SK-N-SH (cell line): Measurements from ENCODE around the gene SPTAN1. TPM values are rescaled to one million over a fixed set of nuclear protein-coding genes. Genes with fewer than 3 reads are reported as not detected.

Source experiments
- CTCF ChIA-PET: fragments of 300-600, 350-600 bp; formaldehyde crosslinking; extraction: SDS; loops from one replicate; lab custom pipeline; 2021; lab: Yijun Ruan, JAX
- POLR2A ChIA-PET: fragments of 350-600 bp; sonication (Branson Sonifier 250); formaldehyde crosslinking; extraction: SDS; loops from one replicate; lab custom pipeline; 2020; ENCODE audit warnings: antibody characterized with exemption, inconsistent platforms; lab: Yijun Ruan, JAX
- DNase-seq: peaks from one replicate; pipeline ENCODE4 v3.0.0; 2012
- H2AFZ ChIP-seq: fragments of 200-600 bp; sonication (generic); 2 replicates; pipeline ENCODE4 v1.8.1; 2016; ENCODE audit warnings: antibody characterized with exemption, mild to moderate bottlenecking, low read depth
- H3F3A ChIP-seq: fragments of 200-600 bp; sonication (generic); replicated peaks from 2 replicates; pipeline ENCODE3; 2016; ENCODE audit warnings: antibody characterized with exemption, mild to moderate bottlenecking; ENCODE audit not compliant: insufficient read depth
- H3K27ac ChIP-seq, 2 experiments: fragments of 200-500 bp in 1 of 2; fragments of 200-600 bp in 1 of 2; sonication (Bioruptor generic) in 1 of 2; sonication (generic), shearing (Covaris generic) in 1 of 2; 2 replicates each; pipeline versions ENCODE4 v1.5.1 to v1.6.1; 2014 to 2016; ENCODE audit warnings: low read depth in 2 of 2, inconsistent platforms in 1 of 2, low read length in 1 of 2, mild to moderate bottlenecking in 1 of 2, mixed read lengths in 1 of 2
- H3K27me3 ChIP-seq: fragments of 200-600 bp; sonication (generic), shearing (Covaris generic); 2 replicates; pipeline ENCODE4 v1.6.1; 2016; ENCODE audit warnings: mixed run types; ENCODE audit not compliant: insufficient read depth
- H3K36me3 ChIP-seq, 2 experiments: fragments of 200-500 bp in 1 of 2; fragments of 200-600 bp in 1 of 2; sonication (Bioruptor generic) in 1 of 2; sonication (generic) in 1 of 2; replicated peaks in 1 of 2; 2 replicates each; pipeline versions ENCODE3 to v1.5.1; 2014 to 2016; ENCODE audit warnings: low read length in 1 of 2, mild to moderate bottlenecking in 1 of 2; ENCODE audit not compliant: insufficient read depth in 2 of 2, control insufficient read depth in 1 of 2
- H3K4me1 ChIP-seq, 2 experiments: fragments of 200-500 bp in 1 of 2; fragments of 200-600 bp in 1 of 2; sonication (Bioruptor generic) in 1 of 2; sonication (generic), shearing (Covaris generic) in 1 of 2; 2 replicates each; pipeline versions ENCODE4 v1.5.1 to v1.6.1; 2014 to 2016; ENCODE audit warnings: low read depth in 1 of 2, low read length in 1 of 2, mixed run types in 1 of 2; ENCODE audit not compliant: insufficient read depth in 2 of 2, control insufficient read depth in 1 of 2
- H3K4me2 ChIP-seq: fragments of 200-600 bp; sonication (generic), shearing (Covaris generic); 2 replicates; pipeline ENCODE4 v1.6.1; 2017; ENCODE audit warnings: mixed run types
- H3K4me3 ChIP-seq, 2 experiments: fragments of 200-500 bp in 1 of 2; fragments of 200-600 bp in 1 of 2; sonication (Bioruptor generic) in 1 of 2; sonication (generic), shearing (Covaris generic) in 1 of 2; 2 replicates each; pipeline versions ENCODE4 v1.5.1 to v1.8.1; 2014 to 2016; ENCODE audit warnings: low read depth in 2 of 2, inconsistent platforms in 1 of 2, low read length in 1 of 2, mild to moderate bottlenecking in 1 of 2, mixed read lengths in 1 of 2, moderate library complexity in 1 of 2
- H3K79me2 ChIP-seq: fragments of 200-600 bp; sonication (generic); 2 replicates; pipeline ENCODE4 v1.8.1; 2017; ENCODE audit warnings: mild to moderate bottlenecking; ENCODE audit not compliant: insufficient read depth
- H3K9ac ChIP-seq: fragments of 200-600 bp; sonication (generic); 2 replicates; pipeline ENCODE4 v1.6.1; 2017; ENCODE audit warnings: mixed run types
- H3K9me2 ChIP-seq: fragments of 200-600 bp; sonication (generic); 2 replicates; pipeline ENCODE4 v1.6.1; 2017; ENCODE audit warnings: mixed run types
- H3K9me3 ChIP-seq: fragments of 200-600 bp; sonication (generic); 2 replicates; pipeline ENCODE4 v1.6.1; 2017; ENCODE audit warnings: mixed run types, mild to moderate bottlenecking, moderate library complexity
- H4K20me1 ChIP-seq: fragments of 200-600 bp; sonication (generic); 2 replicates; pipeline ENCODE4 v1.6.1; 2017; ENCODE audit warnings: mild to moderate bottlenecking, mixed run types; ENCODE audit not compliant: insufficient read depth
- EP300 ChIP-seq, 2 experiments: IDR thresholded peaks; 2 replicates each; pipeline versions ENCODE4 v1.4.0 to v1.6.1; 2012; ENCODE audit warnings: borderline replicate concordance in 1 of 2, low read depth in 1 of 2, low read length in 1 of 2
- EZH2phosphoT487 ChIP-seq: fragments of 200-600 bp; sonication (generic); IDR thresholded peaks from 2 replicates; pipeline ENCODE4 v1.6.1; 2017; ENCODE audit warnings: low read depth, mixed run types, mild to moderate bottlenecking, antibody characterized with exemption, moderate library complexity, borderline replicate concordance
- FOSL2 ChIP-seq: IDR thresholded peaks from 2 replicates; pipeline ENCODE4 v1.4.0; 2012; ENCODE audit warnings: low read depth, mild to moderate bottlenecking, moderate library complexity, borderline replicate concordance
- FOXJ3 ChIP-seq: sonication (generic); formaldehyde crosslinking; IDR thresholded peaks from 2 replicates; pipeline ENCODE4 v1.5.1; 2020; ENCODE audit warnings: mild to moderate bottlenecking, missing genetic modification reagents
- GABPA ChIP-seq: IDR thresholded peaks from 2 replicates; pipeline ENCODE4 v1.4.0; 2012; ENCODE audit warnings: low read depth, mild to moderate bottlenecking
- GATA2 ChIP-seq: sonication (generic); formaldehyde crosslinking; IDR thresholded peaks from 2 replicates; pipeline ENCODE4 v1.5.0; 2020; ENCODE audit warnings: mild to moderate bottlenecking, missing genetic modification reagents
- JUND ChIP-seq: IDR thresholded peaks from 2 replicates; pipeline ENCODE4 v1.4.0; 2012
- MEF2A ChIP-seq: IDR thresholded peaks from 2 replicates; pipeline ENCODE4 v1.4.0; 2012; ENCODE audit warnings: low read depth, borderline replicate concordance
- MXI1 ChIP-seq: IDR thresholded peaks from 2 replicates; pipeline ENCODE4 v1.6.1; 2012; ENCODE audit warnings: mild to moderate bottlenecking, low read depth, low read length, improper control_type of control experiment
- POLR2AphosphoS5 ChIP-seq: IDR thresholded peaks from 2 replicates; pipeline ENCODE4 v1.6.1; 2012; ENCODE audit warnings: low read depth, low read length
- RAD21 ChIP-seq: IDR thresholded peaks from 2 replicates; pipeline ENCODE4 v1.6.1; 2012; ENCODE audit warnings: mild to moderate bottlenecking, low read length
- RCOR1 ChIP-seq: fragments of 150-350 bp; IDR thresholded peaks from 2 replicates; pipeline ENCODE4 v1.6.1; 2017; ENCODE audit warnings: antibody characterized with exemption, low read length
- RXRA ChIP-seq: IDR thresholded peaks from 2 replicates; pipeline ENCODE4 v1.4.0; 2012; ENCODE audit warnings: low read depth, mild to moderate bottlenecking, borderline replicate concordance
- SIN3A ChIP-seq: IDR thresholded peaks from 2 replicates; pipeline ENCODE4 v1.6.1; 2012; ENCODE audit warnings: low read depth, mild to moderate bottlenecking, low read length, moderate library complexity, borderline replicate concordance
- SMC3 ChIP-seq: IDR thresholded peaks from 2 replicates; pipeline ENCODE4 v1.6.1; 2012; ENCODE audit warnings: low read depth, low read length, improper control_type of control experiment
- TAF1 ChIP-seq: IDR thresholded peaks from 2 replicates; pipeline ENCODE4 v1.6.1; 2012; ENCODE audit warnings: low read depth, mild to moderate bottlenecking, low read length, moderate library complexity, borderline replicate concordance
- TEAD4 ChIP-seq: IDR thresholded peaks from 2 replicates; pipeline ENCODE4 v1.4.0; 2012; ENCODE audit warnings: mild to moderate bottlenecking, borderline replicate concordance; ENCODE audit not compliant: insufficient read depth
- USF2 ChIP-seq: fragments of 150-350 bp; IDR thresholded peaks from 2 replicates; pipeline ENCODE4 v1.6.1; 2017; ENCODE audit warnings: antibody characterized with exemption, low read length, low read depth, borderline replicate concordance
- WGBS: methylation state at CpG from one replicate; pipeline ENCODE4 v1.1.6; 2017; ENCODE audit warnings: low lambda C conversion rate; 5-methylcytosine and 5-hydroxymethylcytosine counted together
- polyA plus RNA-seq, 3 experiments: library from polyadenylated mRNA; depleted of rRNA; stranded (reverse); fragments of >200 nt; gene quantifications; 2 replicates each; pipeline ENCODE4 v1.2.3, GENCODE V29; 2012
- TF ChIP-seq, protein P1 (sequence below): IDR thresholded peaks from 2 replicates; pipeline ENCODE4 v1.4.0; 2012; ENCODE audit warnings: low read depth, borderline replicate concordance
- TF ChIP-seq, protein P2 (sequence below): IDR thresholded peaks from 2 replicates; pipeline ENCODE4 v1.6.1; 2012; ENCODE audit warnings: mild to moderate bottlenecking, low read depth, low read length, moderate library complexity

Gene SPTAN1
- polyA plus RNA-seq, 1 of the 3 experiments (the other 2 are of a cell fraction), result 177 TPM

DNA sequence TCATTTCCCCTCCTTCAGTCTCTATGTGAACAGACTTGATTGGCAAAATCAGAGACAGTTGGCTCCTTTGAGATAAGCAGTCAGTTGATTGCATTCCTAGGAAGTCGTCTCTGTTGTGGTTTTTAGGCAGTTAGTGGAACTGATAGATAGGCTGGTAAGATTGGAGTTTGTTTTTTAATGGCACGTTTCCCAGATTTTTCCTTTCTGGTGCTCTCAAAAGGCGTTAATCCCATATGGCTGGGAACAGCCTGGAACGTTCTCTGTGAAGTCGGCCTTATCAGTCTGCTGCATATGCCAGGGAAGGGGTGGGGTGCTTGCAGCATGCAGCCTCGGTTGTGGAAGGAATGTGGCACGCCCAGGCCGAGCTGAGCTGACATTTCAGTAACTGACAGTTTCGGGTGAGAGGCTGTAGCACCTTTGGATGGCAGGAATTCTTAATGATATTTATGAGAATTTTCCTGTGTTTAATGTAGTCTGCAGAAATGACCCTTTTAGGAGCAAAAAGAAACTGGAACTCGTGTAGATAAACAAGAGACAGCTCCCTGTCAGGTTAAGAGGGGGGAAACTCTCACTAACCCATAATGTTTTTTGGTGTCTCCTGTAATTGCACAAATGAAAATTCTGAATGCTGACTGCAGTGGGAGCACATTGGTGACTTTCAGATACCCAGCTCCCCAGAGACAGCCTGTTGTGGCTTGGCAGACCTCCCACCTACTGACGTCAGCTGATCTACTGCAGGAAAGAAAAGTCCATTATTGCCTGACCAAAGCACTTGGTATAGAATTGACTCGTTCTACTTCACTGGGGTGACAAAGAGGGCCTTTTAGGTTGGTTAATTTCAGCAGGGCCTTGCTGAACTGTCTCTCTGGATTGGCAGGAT, 6.3 kb downstream of the SPTAN1 start (continued):
- no peak for TF ChIP-seq TAF1
- no peak for TF ChIP-seq JUND
- TF ChIP-seq MEF2A, result no peak
- TF ChIP-seq, protein P1, sequence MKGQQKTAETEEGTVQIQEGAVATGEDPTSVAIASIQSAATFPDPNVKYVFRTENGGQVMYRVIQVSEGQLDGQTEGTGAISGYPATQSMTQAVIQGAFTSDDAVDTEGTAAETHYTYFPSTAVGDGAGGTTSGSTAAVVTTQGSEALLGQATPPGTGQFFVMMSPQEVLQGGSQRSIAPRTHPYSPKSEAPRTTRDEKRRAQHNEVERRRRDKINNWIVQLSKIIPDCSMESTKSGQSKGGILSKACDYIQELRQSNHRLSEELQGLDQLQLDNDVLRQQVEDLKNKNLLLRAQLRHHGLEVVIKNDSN, result no peak
- TF ChIP-seq FOXJ3 (CRISPR knock-in tag), result no peak
- no peak for TF ChIP-seq GABPA
- TF ChIP-seq RCOR1, result peak; percentile 80
- TF ChIP-seq, protein P2, sequence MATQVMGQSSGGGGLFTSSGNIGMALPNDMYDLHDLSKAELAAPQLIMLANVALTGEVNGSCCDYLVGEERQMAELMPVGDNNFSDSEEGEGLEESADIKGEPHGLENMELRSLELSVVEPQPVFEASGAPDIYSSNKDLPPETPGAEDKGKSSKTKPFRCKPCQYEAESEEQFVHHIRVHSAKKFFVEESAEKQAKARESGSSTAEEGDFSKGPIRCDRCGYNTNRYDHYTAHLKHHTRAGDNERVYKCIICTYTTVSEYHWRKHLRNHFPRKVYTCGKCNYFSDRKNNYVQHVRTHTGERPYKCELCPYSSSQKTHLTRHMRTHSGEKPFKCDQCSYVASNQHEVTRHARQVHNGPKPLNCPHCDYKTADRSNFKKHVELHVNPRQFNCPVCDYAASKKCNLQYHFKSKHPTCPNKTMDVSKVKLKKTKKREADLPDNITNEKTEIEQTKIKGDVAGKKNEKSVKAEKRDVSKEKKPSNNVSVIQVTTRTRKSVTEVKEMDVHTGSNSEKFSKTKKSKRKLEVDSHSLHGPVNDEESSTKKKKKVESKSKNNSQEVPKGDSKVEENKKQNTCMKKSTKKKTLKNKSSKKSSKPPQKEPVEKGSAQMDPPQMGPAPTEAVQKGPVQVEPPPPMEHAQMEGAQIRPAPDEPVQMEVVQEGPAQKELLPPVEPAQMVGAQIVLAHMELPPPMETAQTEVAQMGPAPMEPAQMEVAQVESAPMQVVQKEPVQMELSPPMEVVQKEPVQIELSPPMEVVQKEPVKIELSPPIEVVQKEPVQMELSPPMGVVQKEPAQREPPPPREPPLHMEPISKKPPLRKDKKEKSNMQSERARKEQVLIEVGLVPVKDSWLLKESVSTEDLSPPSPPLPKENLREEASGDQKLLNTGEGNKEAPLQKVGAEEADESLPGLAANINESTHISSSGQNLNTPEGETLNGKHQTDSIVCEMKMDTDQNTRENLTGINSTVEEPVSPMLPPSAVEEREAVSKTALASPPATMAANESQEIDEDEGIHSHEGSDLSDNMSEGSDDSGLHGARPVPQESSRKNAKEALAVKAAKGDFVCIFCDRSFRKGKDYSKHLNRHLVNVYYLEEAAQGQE, result no peak

DNA sequence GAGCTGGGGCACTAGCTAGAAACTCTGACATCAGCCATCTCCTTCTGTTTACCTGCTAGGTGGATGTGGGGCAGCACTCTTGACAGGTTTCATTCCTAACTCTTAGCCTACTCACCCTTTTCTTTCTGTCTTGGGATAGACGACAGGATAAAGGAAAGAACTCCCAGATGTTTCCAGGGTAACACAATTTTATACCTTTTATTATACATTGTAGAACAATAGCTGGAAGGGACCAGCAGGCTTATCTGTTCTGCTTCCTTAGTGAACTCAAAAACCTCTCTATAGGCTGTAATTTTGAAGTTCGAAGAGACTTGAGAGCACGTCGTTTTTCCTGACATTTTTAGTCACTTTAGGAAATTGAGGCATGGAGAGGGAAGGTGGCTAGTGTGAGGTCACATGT, 13.2 kb downstream of the SPTAN1 start:
- DNase-seq, result no peak
- Histone ChIP-seq H3K79me2 (peaks cover 88% of the 10 kb centered on the region), H3K9me3 (no peaks in the 10 kb centered on the region), H3F3A (peaks cover 18% of the 10 kb centered on the region), H3K4me3 (no peak overlapping the region), H3K27ac (no peak overlapping the region), H2AFZ (no peak overlapping the region), H3K9me2 (no peaks in the 10 kb centered on the region), H3K9ac (no peak overlapping the region), H3K4me1 (no peaks in the 10 kb centered on the region), H3K36me3 (peaks cover 29 to 40% of the 10 kb centered on the region in 2 experiments), H3K4me2 (no peak overlapping the region), H3K27me3 (no peaks in the 10 kb centered on the region), H4K20me1 (peaks cover 46% of the 10 kb centered on the region)
- WGBS, result 97% methylated on average over 4 of the region's 4 CpGs
- CTCF ChIA-PET, result no interaction called here
- POLR2A ChIA-PET, result interaction anchor here (0.7 kb wide), 1 partner anchor 13 kb away, joined by 3 read pairs; no protein-coding TSS in a partner anchor
- no peak for TF ChIP-seq RXRA
- no peak for TF ChIP-seq SIN3A
- TF ChIP-seq TEAD4, result no peak
- TF ChIP-seq, protein P2, result no peak
- no peak for TF ChIP-seq USF2
- no peak for TF ChIP-seq POLR2AphosphoS5
- TF ChIP-seq RAD21, result no peak
- no peak for TF ChIP-seq FOXJ3 (CRISPR knock-in tag)
- no peak for TF ChIP-seq TAF1
- no peak for TF ChIP-seq MXI1
- no peak for TF ChIP-seq GATA2 (CRISPR knock-in tag)
- TF ChIP-seq EP300 (IDR thresholded peaks at IDR 0.05; ENCODE audit: borderline replicate concordance in 1 of 2, low read depth in 1 of 2, low read length in 1 of 2), result no peak
- no peak for TF ChIP-seq FOSL2
- no peak for TF ChIP-seq EZH2phosphoT487
- TF ChIP-seq, protein P1, result no peak
- TF ChIP-seq SMC3, result no peak
